Ishikawa (cell line): ENCODE results near the gene GABRG3.

Source experiments
- CEBPB ChIP-seq: IDR thresholded peaks from 2 replicates; pipeline ENCODE4 v1.6.1; 2012
- CREB1 ChIP-seq: IDR thresholded peaks from 2 replicates; pipeline ENCODE4 v1.6.1; 2012; ENCODE audit warnings: low read depth
- EGR1 ChIP-seq: IDR thresholded peaks from 2 replicates; pipeline ENCODE4 v1.6.1; 2012
- EP300 ChIP-seq: IDR thresholded peaks from 2 replicates; pipeline ENCODE4 v1.6.1; 2012; ENCODE audit warnings: borderline replicate concordance
- FOXM1 ChIP-seq: IDR thresholded peaks from 2 replicates; pipeline ENCODE4 v1.6.1; 2012; ENCODE audit warnings: low read depth, borderline replicate concordance
- NFIC ChIP-seq: IDR thresholded peaks from 2 replicates; pipeline ENCODE4 v1.6.1; 2012
- RAD21 ChIP-seq: IDR thresholded peaks from 2 replicates; pipeline ENCODE4 v1.6.1; 2012; ENCODE audit warnings: low read depth
- TAF1 ChIP-seq: IDR thresholded peaks from 2 replicates; pipeline ENCODE4 v1.6.1; 2012; ENCODE audit warnings: low read depth, mild to moderate bottlenecking
- TCF12 ChIP-seq: IDR thresholded peaks from 2 replicates; pipeline ENCODE4 v1.6.1; 2012; ENCODE audit warnings: low read depth
- TEAD4 ChIP-seq: IDR thresholded peaks from 2 replicates; pipeline ENCODE4 v1.6.1; 2012
- YY1 ChIP-seq: IDR thresholded peaks from 2 replicates; pipeline ENCODE4 v1.6.1; 2012; ENCODE audit warnings: low read depth
- ZBTB7A ChIP-seq: IDR thresholded peaks from 2 replicates; pipeline ENCODE4 v1.6.1; 2012; ENCODE audit warnings: low read depth
- TF ChIP-seq, protein P1 (sequence below): IDR thresholded peaks from 2 replicates; pipeline ENCODE4 v1.6.1; 2012
- TF ChIP-seq, protein P2 (sequence below): IDR thresholded peaks from 2 replicates; pipeline ENCODE4 v1.6.1; 2012
- TF ChIP-seq, protein P3 (sequence below): IDR thresholded peaks from 2 replicates; pipeline ENCODE4 v1.6.1; 2012; ENCODE audit warnings: low read depth, mild to moderate bottlenecking

GABRG3 gene

DNA sequence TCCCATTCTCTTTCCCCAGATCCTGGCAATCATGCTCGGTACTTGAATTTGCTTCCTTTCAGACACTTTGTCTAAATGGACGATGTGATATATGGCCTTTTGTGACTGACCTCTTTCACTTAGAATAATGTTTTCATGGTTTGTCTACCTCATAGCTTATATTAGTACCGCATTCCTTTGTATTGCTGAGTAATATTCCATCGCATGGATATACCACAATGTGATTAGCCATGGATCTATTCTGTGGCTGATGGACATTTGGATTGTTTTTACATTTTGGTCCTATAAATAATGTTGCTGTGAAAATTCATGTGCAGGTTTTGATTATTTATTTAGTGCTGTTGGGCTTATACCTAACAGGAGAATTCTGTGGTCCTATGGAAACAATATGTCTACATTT, 458.6 kb downstream of the GABRG3 start:
- TF ChIP-seq EP300 (no peak), TAF1 (no peak), EGR1 (no peak), ZBTB7A (no peak), NFIC (no peak), YY1 (no peak)
- TF ChIP-seq, protein P1, sequence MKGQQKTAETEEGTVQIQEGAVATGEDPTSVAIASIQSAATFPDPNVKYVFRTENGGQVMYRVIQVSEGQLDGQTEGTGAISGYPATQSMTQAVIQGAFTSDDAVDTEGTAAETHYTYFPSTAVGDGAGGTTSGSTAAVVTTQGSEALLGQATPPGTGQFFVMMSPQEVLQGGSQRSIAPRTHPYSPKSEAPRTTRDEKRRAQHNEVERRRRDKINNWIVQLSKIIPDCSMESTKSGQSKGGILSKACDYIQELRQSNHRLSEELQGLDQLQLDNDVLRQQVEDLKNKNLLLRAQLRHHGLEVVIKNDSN = no peak
- TF ChIP-seq, protein P2, sequence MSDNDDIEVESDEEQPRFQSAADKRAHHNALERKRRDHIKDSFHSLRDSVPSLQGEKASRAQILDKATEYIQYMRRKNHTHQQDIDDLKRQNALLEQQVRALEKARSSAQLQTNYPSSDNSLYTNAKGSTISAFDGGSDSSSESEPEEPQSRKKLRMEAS = no peak

DNA sequence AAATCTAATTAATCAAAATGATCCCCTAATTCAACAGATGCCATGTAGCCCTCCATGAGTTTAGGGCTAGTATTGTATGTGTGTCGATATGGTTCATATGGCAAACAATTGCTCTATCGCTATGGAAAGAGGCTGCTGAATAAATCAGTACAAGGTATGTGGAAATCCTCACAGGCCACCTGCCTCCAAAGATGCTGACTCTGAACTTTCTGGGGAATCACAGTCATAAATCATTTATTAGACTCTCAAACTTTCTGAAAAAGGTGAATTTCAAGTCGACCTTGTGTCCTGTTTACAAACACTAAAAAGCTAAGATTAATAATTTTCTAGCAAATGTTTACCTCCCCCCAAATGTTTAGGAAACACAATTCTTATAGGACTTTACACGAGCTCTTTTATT, 462.6 kb downstream of the GABRG3 start:
- TF ChIP-seq TCF12 (no peak), NFIC (no peak), EGR1 (no peak), FOXM1 (no peak), TAF1 (no peak), RAD21 (no peak), ZBTB7A (no peak), CREB1 (no peak), CEBPB (no peak), YY1 (no peak), EP300 (no peak), TEAD4 (no peak)
- TF ChIP-seq, protein P1 = no peak
- TF ChIP-seq, protein P3, sequence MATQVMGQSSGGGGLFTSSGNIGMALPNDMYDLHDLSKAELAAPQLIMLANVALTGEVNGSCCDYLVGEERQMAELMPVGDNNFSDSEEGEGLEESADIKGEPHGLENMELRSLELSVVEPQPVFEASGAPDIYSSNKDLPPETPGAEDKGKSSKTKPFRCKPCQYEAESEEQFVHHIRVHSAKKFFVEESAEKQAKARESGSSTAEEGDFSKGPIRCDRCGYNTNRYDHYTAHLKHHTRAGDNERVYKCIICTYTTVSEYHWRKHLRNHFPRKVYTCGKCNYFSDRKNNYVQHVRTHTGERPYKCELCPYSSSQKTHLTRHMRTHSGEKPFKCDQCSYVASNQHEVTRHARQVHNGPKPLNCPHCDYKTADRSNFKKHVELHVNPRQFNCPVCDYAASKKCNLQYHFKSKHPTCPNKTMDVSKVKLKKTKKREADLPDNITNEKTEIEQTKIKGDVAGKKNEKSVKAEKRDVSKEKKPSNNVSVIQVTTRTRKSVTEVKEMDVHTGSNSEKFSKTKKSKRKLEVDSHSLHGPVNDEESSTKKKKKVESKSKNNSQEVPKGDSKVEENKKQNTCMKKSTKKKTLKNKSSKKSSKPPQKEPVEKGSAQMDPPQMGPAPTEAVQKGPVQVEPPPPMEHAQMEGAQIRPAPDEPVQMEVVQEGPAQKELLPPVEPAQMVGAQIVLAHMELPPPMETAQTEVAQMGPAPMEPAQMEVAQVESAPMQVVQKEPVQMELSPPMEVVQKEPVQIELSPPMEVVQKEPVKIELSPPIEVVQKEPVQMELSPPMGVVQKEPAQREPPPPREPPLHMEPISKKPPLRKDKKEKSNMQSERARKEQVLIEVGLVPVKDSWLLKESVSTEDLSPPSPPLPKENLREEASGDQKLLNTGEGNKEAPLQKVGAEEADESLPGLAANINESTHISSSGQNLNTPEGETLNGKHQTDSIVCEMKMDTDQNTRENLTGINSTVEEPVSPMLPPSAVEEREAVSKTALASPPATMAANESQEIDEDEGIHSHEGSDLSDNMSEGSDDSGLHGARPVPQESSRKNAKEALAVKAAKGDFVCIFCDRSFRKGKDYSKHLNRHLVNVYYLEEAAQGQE = no peak
- TF ChIP-seq, protein P2 = no peak

DNA sequence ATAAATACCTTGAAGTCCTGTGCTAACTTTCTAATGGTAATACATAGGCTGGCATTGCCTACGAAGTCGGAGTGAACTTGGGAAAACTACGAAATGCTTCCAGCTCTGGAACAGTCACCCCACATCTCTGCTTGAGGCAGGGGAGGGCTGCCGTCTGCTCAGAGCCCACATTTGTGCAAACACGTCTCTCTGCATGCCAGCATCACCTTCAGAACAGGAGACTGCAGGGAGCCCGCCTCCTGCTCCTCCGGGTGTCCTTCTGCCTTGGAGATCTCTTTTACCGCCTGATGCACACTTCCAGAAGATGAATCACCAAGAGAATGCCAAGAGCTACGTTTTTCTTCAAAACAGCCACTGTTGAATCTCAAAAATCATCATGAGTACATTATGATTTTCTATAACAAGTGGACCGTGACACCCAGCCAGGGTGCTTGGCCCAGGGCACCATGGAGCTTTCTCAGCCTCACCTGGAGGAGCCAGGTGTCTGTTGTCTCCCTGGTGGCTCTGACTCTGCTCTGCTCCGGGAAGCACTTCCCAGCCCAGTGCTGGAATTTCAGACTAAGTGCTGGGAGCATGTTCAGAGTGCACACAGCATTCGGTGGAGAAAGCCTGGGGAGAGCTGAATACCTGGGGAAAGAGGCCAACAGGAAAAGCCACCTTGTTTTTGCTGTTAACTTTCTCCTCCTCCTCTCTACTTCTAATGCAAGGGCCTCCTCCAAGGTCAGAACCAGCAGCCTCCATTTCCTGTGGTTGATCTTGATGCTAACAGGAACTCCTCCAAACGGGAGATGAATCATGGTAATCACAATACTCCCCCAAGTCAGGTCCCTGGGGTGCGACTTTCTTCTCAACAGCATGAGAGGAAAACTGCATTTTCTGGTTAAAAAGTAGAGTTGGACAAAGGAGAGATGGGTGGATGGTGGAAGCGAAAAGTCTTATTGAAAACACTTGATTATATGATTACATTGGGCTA, 467.7 kb downstream of the GABRG3 start:
- TF ChIP-seq ZBTB7A (no peak), CEBPB (no peak), TAF1 (no peak), TEAD4 (no peak), EGR1 (no peak), YY1 (no peak), CREB1 (no peak), NFIC (no peak), TCF12 (no peak), EP300 (no peak)
- TF ChIP-seq, protein P3 = no peak
- TF ChIP-seq, protein P1 = no peak
- TF ChIP-seq, protein P2 = no peak

DNA sequence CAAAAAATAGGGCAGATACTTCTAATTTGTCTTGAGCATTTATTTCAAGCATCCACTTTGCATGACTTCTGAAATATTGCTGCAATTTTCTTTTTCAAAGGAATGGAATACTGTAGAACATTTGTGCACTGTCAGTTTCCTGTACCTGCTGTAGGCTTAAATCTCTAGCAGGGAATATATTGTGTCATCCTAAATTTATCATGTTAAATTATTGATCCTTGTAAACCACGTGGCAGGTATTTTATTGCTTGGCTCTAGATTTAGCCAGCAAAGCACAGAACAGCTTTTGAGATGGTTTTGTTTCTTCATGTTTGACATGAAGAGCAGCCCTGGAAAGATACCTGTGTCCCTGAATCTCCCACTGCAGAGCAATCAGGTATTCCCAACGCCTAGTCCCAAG, 470.1 kb downstream of the GABRG3 start:
- no peak for TF ChIP-seq TAF1
- TF ChIP-seq CEBPB = no peak
- TF ChIP-seq EP300 = no peak
- no peak for TF ChIP-seq EGR1
- TF ChIP-seq TCF12 = no peak
- no peak for TF ChIP-seq NFIC
- no peak for TF ChIP-seq CREB1
- no peak for TF ChIP-seq RAD21
- TF ChIP-seq, protein P3 = no peak
- no peak for TF ChIP-seq ZBTB7A
- TF ChIP-seq, protein P1 = no peak
